Caco-2 (cell line): ENCODE results near the gene ASPA. TPM values are rescaled to one million over a fixed set of nuclear protein-coding genes. Genes with fewer than 3 reads are reported as not detected.
A peak's percentile ranks its signal among the peaks of the same experiment; 100 is the strongest.

Source experiments
- BruUV-seq: library from RNA; stranded (reverse); fragments of 400-500 nt; replicated peaks from 2 replicates; lab custom pipeline; 2021; lab: Mats Ljungman, UMichigan
- CTCF ChIA-PET: fragments of 300-600 bp; sonication (Branson Sonifier 250); formaldehyde crosslinking; loops from one replicate; lab custom pipeline; 2022; ENCODE audit warnings: antibody characterized with exemption; lab: Charles Lee
- POLR2A ChIA-PET: fragments of 300-600 bp; sonication (Branson Sonifier 250); formaldehyde crosslinking; loops from one replicate; lab custom pipeline; 2022; ENCODE audit warnings: antibody characterized with exemption; lab: Charles Lee
- DNase-seq, 2 experiments: peaks; one replicate each; pipeline versions ENCODE4 v3.0.0 to v3.0.0-alpha.2; 2020 to 2022
- H3K27me3 ChIP-seq: replicated peaks from 2 replicates; pipeline ENCODE4 v1.6.0; 2011; ENCODE audit warnings: low read length; ENCODE audit not compliant: control insufficient read depth, insufficient read depth
- H3K36me3 ChIP-seq: 2 replicates; pipeline ENCODE4 v1.5.1; 2011; ENCODE audit warnings: low read length; ENCODE audit not compliant: control insufficient read depth, insufficient read depth
- H3K4me1 ChIP-seq: fragments of 250-450 bp; sonication (Bioruptor Pico); 2 replicates; pipeline ENCODE4 v1.5.1; 2020; ENCODE audit warnings: mild to moderate bottlenecking
- H3K4me3 ChIP-seq: 2 replicates; pipeline ENCODE4 v1.5.1; 2011; ENCODE audit warnings: low read depth, mild to moderate bottlenecking, control low read depth, low read length
- H3K9me3 ChIP-seq: fragments of 250-450 bp; sonication (Bioruptor Pico); 2 replicates; pipeline ENCODE4 v1.5.1; 2020; ENCODE audit warnings: mild to moderate bottlenecking, moderate library complexity
- H3K27ac Mint-ChIP-seq: one replicate; pipeline ENCODE4 v1.8.0; 2022; ENCODE audit warnings: mixed read lengths; ENCODE audit not compliant: unreplicated experiment
- H3K27me3 Mint-ChIP-seq: one replicate; pipeline ENCODE4 v1.8.0; 2022; ENCODE audit warnings: mixed read lengths; ENCODE audit not compliant: insufficient read depth, unreplicated experiment
- H3K36me3 Mint-ChIP-seq: one replicate; pipeline ENCODE4 v1.8.0; 2022; ENCODE audit warnings: mild to moderate bottlenecking, mixed read lengths; ENCODE audit not compliant: insufficient read depth, unreplicated experiment
- H3K4me1 Mint-ChIP-seq: one replicate; pipeline ENCODE4 v1.8.0; 2022; ENCODE audit warnings: low read depth, mixed read lengths; ENCODE audit not compliant: unreplicated experiment
- H3K4me3 Mint-ChIP-seq: one replicate; pipeline ENCODE4 v1.8.0; 2022; ENCODE audit warnings: mild to moderate bottlenecking, moderate library complexity, mixed read lengths; ENCODE audit not compliant: unreplicated experiment
- H3K9me3 Mint-ChIP-seq: one replicate; pipeline ENCODE4 v1.8.0; 2022; ENCODE audit warnings: mixed read lengths; ENCODE audit not compliant: unreplicated experiment
- CTCF ChIP-seq, 2 experiments: fragments of 200-600 bp in 1 of 2; IDR thresholded peaks; 1 replicate in 1 of 2; 2 replicates in 1 of 2; pipeline versions ENCODE4 v1.5.1 to v1.8.0; 2011 to 2022; ENCODE audit warnings: antibody characterized with exemption in 1 of 2, control low read depth in 1 of 2, inconsistent platforms in 1 of 2, low read depth in 1 of 2, low read length in 1 of 2, mild to moderate bottlenecking in 1 of 2, moderate library complexity in 1 of 2; ENCODE audit not compliant: insufficient read depth in 1 of 2, severe bottlenecking in 1 of 2, unreplicated experiment in 1 of 2
- intact Hi-C: fragments of 100-400 bp; cut with micrococcal nuclease; formaldehyde crosslinking; loops from one replicate; pipeline ENCODE4 v1.10.0; 2022; ENCODE audit not compliant: unreplicated experiment
- total RNA-seq: library from RNA; stranded (reverse); gene quantifications from 2 replicates; pipeline ENCODE4 v1.2.3, GENCODE V29; 2022

Gene ASPA
- total RNA-seq, 1 experiment from 2014 or later = 0.27 TPM

GRCh38 chr17:3438368-3438767 is 37.4 kb upstream of the ASPA start:
- Histone ChIP-seq H3K4me3 (no peak overlapping the region), H3K36me3 (no peaks in the 10 kb centered on the region), H3K4me1 (no peaks in the 10 kb centered on the region), H3K9me3 (no peaks in the 10 kb centered on the region), H3K27me3 (no peaks in the 10 kb centered on the region)
- ChIA-PET POLR2A (no interaction called here), CTCF (no interaction called here)
- H3K36me3 Mint-ChIP-seq = no peaks in the 10 kb centered on the region
- no peaks in the 10 kb centered on the region for H3K4me1 Mint-ChIP-seq
- BruUV-seq = no TSS peak
- H3K9me3 Mint-ChIP-seq = no peaks in the 10 kb centered on the region
- H3K27ac Mint-ChIP-seq = no peak overlapping the region
- H3K4me3 Mint-ChIP-seq = no peak overlapping the region
- H3K27me3 Mint-ChIP-seq = peaks cover 13% of the 10 kb centered on the region
- no peak for DNase-seq
- TF ChIP-seq CTCF (IDR thresholded peaks at IDR 0.05; ENCODE audit: insufficient read depth in 1 of 2, low read depth in 1 of 2, low read length in 1 of 2, severe bottlenecking in 1 of 2, unreplicated experiment in 1 of 2) = no peak
- intact Hi-C loops = no loop called here

- no peak overlapping the region for H3K4me3 Mint-ChIP-seq
- peaks cover 5% of the 10 kb centered on the region for H3K27me3 Mint-ChIP-seq
- H3K9me3 Mint-ChIP-seq = no peaks in the 10 kb centered on the region
- Histone ChIP-seq H3K36me3 (no peaks in the 10 kb centered on the region), H3K4me3 (no peak overlapping the region), H3K27me3 (no peaks in the 10 kb centered on the region), H3K4me1 (no peaks in the 10 kb centered on the region), H3K9me3 (no peaks in the 10 kb centered on the region)
- BruUV-seq = no TSS peak
- H3K36me3 Mint-ChIP-seq = no peaks in the 10 kb centered on the region
- CTCF ChIA-PET = no interaction called here
- no peak for DNase-seq
- intact Hi-C loops = no loop called here
- POLR2A ChIA-PET = no interaction called here
- H3K4me1 Mint-ChIP-seq = no peaks in the 10 kb centered on the region
- no peak overlapping the region for H3K27ac Mint-ChIP-seq
- no peak for TF ChIP-seq CTCF (IDR thresholded peaks at IDR 0.05; ENCODE audit: insufficient read depth in 1 of 2, low read depth in 1 of 2, low read length in 1 of 2, severe bottlenecking in 1 of 2, unreplicated experiment in 1 of 2)
Measured at GRCh38 chr17:3440451-3440850, 35.3 kb upstream of the ASPA start.

- ChIA-PET POLR2A (no interaction called here), CTCF (no interaction called here)
- no peak overlapping the region for H3K4me3 ChIP-seq
- Mint-ChIP-seq H3K27me3 (no peaks in the 10 kb centered on the region), H3K4me3 (no peak overlapping the region), H3K36me3 (no peaks in the 10 kb centered on the region), H3K9me3 (no peaks in the 10 kb centered on the region), H3K27ac (no peak overlapping the region), H3K4me1 (peaks cover 7% of the 10 kb centered on the region)
- DNase-seq = peak; percentile 34 to 38
- intact Hi-C loops = loop anchor here (5.0 kb wide), 1 partner anchor 400 kb away; no protein-coding TSS in a partner anchor
- peak in 1 of 2 experiments; percentile 36 for TF ChIP-seq CTCF (IDR thresholded peaks at IDR 0.05; ENCODE audit: insufficient read depth in 1 of 2, low read depth in 1 of 2, low read length in 1 of 2, severe bottlenecking in 1 of 2, unreplicated experiment in 1 of 2)
- BruUV-seq = no TSS peak
- no peaks in the 10 kb centered on the region for H3K36me3 ChIP-seq
- H3K4me1 ChIP-seq = no peaks in the 10 kb centered on the region
- H3K27me3 ChIP-seq = no peaks in the 10 kb centered on the region
- no peaks in the 10 kb centered on the region; the same call in 1 of the 2 replicates for H3K9me3 ChIP-seq
Measured at GRCh38 chr17:3447625-3448024, 28.2 kb upstream of the ASPA start.
